Hematopoietic multipotent progenitor cell (in vitro differentiated cells): ENCODE data around the gene PID1. TPM values are rescaled to one million over a fixed set of nuclear protein-coding genes. Genes with fewer than 3 reads are reported as not detected.
"Not testable (repeated sequence)": the region's sequence is repeated elsewhere in the genome, so short reads cannot be mapped to it uniquely, and the experiment has no call there.

Source experiments
- DNase-seq, 3 donors: peaks; one replicate each; pipeline ENCODE4 v3.0.0-alpha.2; 2011 to 2015; ENCODE audit warnings: low read depth in 2 of 3, low spot score in 2 of 3
- total RNA-seq: library from RNA; depleted of rRNA; stranded (reverse); fragments of >200 nt; gene quantifications from one replicate; pipeline ENCODE4 v1.2.3, GENCODE V29; 2012

The PID1 gene
- total RNA-seq, 1 donor = not detected

- DNase-seq = no peak
Observed at GRCh38 chr2:229084447-229084846, 186.6 kb downstream of the PID1 start.

GRCh38 chr2:229083606-229084340, 187.3 kb downstream of the PID1 start:
- DNase-seq = no peak

- no peak for DNase-seq
Observed at GRCh38 chr2:229081411-229081810, 189.7 kb downstream of the PID1 start.

- DNase-seq = no peak
Observed at GRCh38 chr2:229080172-229080571, 190.9 kb downstream of the PID1 start.

GRCh38 chr2:229076886-229077285, 194.2 kb downstream of the PID1 start:
- DNase-seq = not testable (repeated sequence)

GRCh38 chr2:229073935-229074334, 197.2 kb downstream of the PID1 start:
- no peak for DNase-seq

- DNase-seq = no peak
Observed at GRCh38 chr2:229071292-229071976, 199.7 kb downstream of the PID1 start.

- DNase-seq = no peak
Observed at GRCh38 chr2:229066121-229066715, 204.9 kb downstream of the PID1 start.

- DNase-seq = no peak
Observed at GRCh38 chr2:229064749-229065148, 206.3 kb downstream of the PID1 start.

GRCh38 chr2:229060147-229060546, 210.9 kb downstream of the PID1 start:
- no peak for DNase-seq

- no peak for DNase-seq
Observed at GRCh38 chr2:229059331-229060033, 211.6 kb downstream of the PID1 start.

GRCh38 chr2:229057976-229058553, 213.0 kb downstream of the PID1 start:
- DNase-seq = no peak

- no peak for DNase-seq
Observed at GRCh38 chr2:229054311-229054710, 216.8 kb downstream of the PID1 start.

- no peak for DNase-seq
Observed at GRCh38 chr2:229051798-229052197, 219.3 kb downstream of the PID1 start.

- DNase-seq = no peak
Observed at GRCh38 chr2:229050133-229050532, 221.0 kb downstream of the PID1 start.

- no peak for DNase-seq
Observed at GRCh38 chr2:229048134-229048533, 223.0 kb downstream of the PID1 start.

- no peak for DNase-seq
Observed at GRCh38 chr2:229045671-229046070, 225.4 kb downstream of the PID1 start.

GRCh38 chr2:229044581-229044980, 226.5 kb downstream of the PID1 start:
- no peak for DNase-seq

- DNase-seq = no peak
Observed at GRCh38 chr2:229043681-229044080, 227.4 kb downstream of the PID1 start.

- DNase-seq = no peak
Observed at GRCh38 chr2:229042349-229042748, 228.7 kb downstream of the PID1 start.

GRCh38 chr2:229041691-229042090, 229.4 kb downstream of the PID1 start:
- no peak for DNase-seq
